Testis (tissue), 3 donors: Measurements from ENCODE around the gene PLA2G15. TPM values are rescaled to one million over a fixed set of nuclear protein-coding genes. Genes with fewer than 3 reads are reported as not detected.

Source experiments
- DNase-seq: peaks from one replicate; pipeline ENCODE4 v3.0.0-alpha.2; 2019
- H3K27ac ChIP-seq, 2 donors: fragments of 200-600 bp; sonication (generic); one replicate each; pipeline ENCODE4 v1.5.1; 2019
- H3K27me3 ChIP-seq: fragments of 200-600 bp; sonication (generic); one replicate; pipeline ENCODE4 v1.5.1; 2019
- H3K36me3 ChIP-seq: fragments of 200-600 bp; sonication (generic); one replicate; pipeline ENCODE4 v1.5.1; 2017; ENCODE audit warnings: low read depth; ENCODE audit errors: missing control alignments
- H3K4me1 ChIP-seq: fragments of 200-600 bp; sonication (generic); one replicate; pipeline ENCODE4 v1.5.1; 2019
- H3K4me3 ChIP-seq, 2 donors: fragments of 200-600 bp; sonication (generic); one replicate each; pipeline ENCODE4 v1.5.1; 2017 to 2019
- H3K9me3 ChIP-seq: fragments of 200-600 bp; sonication (generic); one replicate; pipeline ENCODE4 v1.5.1; 2017
- POLR2A ChIP-seq: fragments of 450-650 bp; IDR thresholded peaks from one replicate; pipeline ENCODE4 v1.6.1; 2017; ENCODE audit warnings: antibody characterized with exemption, mild to moderate bottlenecking, moderate library complexity
- WGBS, 2 donors: methylation state at CpG; one replicate each; pipeline ENCODE4 v1.1.5; 2018; 5-methylcytosine and 5-hydroxymethylcytosine counted together
- intact Hi-C: fragments of 100-400 bp; cut with DNase I; formaldehyde crosslinking; loops from one replicate; pipeline ENCODE4 v1.15.1; 2023; ENCODE audit warnings: low total_unique reads
- polyA plus RNA-seq: library from polyadenylated mRNA; stranded (reverse); fragments of 350-450 nt; fragmentation: Illumina TruSeq; extraction: RNeasy Lipid Tissue Mini Kit (QIAGEN cat#74804); gene quantifications from one replicate; pipeline ENCODE4 v1.2.3, GENCODE V29; 2014; ENCODE audit warnings: low read depth, low replicate concordance; ENCODE audit not compliant: insufficient read depth
- total RNA-seq, 2 donors: library from RNA; depleted of rRNA; stranded (reverse); fragments of >200 nt; gene quantifications; one replicate each; pipeline ENCODE4 v1.2.3, GENCODE V29; 2016
- TF ChIP-seq, protein P1 (sequence below), 3 experiments: fragments of 450-650 bp in 2 of 3; fragments of 200-600 bp in 1 of 3; sonication (generic) in 1 of 3; IDR thresholded peaks; one replicate each; pipeline ENCODE4 v1.5.1; 2016 to 2019; ENCODE audit warnings: antibody characterized with exemption in 3 of 3, mild to moderate bottlenecking in 2 of 3, moderate library complexity in 1 of 3

Gene PLA2G15
- total and polyA plus RNA-seq, 3 donors from 2014 or later, result 27.3 to 44.7 (median 37.2) TPM

DNA sequence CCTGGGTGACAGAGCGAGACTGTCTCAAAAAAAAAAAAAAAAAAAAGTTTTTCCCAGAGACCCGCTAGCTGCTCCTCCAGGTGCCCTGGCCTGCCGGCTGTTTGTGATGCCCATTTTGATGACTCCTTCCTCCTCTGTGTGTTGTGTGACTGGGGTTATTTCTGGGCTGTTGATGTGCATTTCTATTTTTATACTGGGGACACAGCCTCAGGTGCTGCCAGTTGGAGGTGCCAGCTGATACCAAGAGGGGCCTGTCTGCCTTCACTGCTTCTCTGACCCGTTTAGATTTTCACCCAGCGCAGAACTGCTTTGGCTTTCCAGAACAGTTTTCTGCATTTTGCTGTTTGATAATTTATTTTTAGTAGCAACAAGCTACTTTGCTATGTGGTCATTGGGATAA is 6.7 kb downstream of the PLA2G15 start:
- no peak overlapping the region for H3K27ac ChIP-seq
- WGBS, 2 donors, result 88 to 89% methylated on average over 5 of the region's 5 CpGs
- H3K27me3 ChIP-seq, result no peaks in the 10 kb centered on the region
- intact Hi-C loops, result no loop called here
- no peaks in the 10 kb centered on the region for H3K9me3 ChIP-seq
- no peaks in the 10 kb centered on the region for H3K4me1 ChIP-seq
- H3K36me3 ChIP-seq, result no peaks in the 10 kb centered on the region
- no peak for DNase-seq
- TF ChIP-seq, protein P1, sequence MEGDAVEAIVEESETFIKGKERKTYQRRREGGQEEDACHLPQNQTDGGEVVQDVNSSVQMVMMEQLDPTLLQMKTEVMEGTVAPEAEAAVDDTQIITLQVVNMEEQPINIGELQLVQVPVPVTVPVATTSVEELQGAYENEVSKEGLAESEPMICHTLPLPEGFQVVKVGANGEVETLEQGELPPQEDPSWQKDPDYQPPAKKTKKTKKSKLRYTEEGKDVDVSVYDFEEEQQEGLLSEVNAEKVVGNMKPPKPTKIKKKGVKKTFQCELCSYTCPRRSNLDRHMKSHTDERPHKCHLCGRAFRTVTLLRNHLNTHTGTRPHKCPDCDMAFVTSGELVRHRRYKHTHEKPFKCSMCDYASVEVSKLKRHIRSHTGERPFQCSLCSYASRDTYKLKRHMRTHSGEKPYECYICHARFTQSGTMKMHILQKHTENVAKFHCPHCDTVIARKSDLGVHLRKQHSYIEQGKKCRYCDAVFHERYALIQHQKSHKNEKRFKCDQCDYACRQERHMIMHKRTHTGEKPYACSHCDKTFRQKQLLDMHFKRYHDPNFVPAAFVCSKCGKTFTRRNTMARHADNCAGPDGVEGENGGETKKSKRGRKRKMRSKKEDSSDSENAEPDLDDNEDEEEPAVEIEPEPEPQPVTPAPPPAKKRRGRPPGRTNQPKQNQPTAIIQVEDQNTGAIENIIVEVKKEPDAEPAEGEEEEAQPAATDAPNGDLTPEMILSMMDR (IDR thresholded peaks at IDR 0.05), result no peak
- no peak for TF ChIP-seq POLR2A
- H3K4me3 ChIP-seq, result no peak overlapping the region

DNA sequence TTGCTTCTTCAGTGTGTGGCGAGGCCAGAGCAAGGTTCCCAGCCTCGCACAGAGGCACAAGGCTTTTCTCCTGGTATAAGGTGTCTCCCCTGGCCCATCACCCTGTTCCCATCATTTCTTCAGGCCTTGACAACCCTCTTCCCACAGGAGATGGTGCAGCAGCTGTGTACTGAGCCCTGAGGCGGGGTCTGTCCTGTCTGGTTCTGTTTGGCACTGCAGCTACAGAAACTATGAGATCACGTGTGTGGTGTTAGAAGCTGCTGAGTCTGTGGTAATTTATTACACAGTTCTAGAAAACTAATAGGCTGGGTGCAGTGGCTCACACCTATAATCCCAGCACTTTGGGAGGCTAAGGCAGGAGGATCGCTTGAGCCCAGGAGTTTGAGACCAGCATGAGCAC is 7.2 kb downstream of the PLA2G15 start:
- DNase-seq, result no peak
- no peak overlapping the region for H3K4me3 ChIP-seq
- H3K27ac ChIP-seq, result no peak overlapping the region
- intact Hi-C loops, result no loop called here
- 95% methylated on average over 3 to 5 of the region's 5 CpGs for WGBS, 2 donors
- no peaks in the 10 kb centered on the region for H3K36me3 ChIP-seq
- no peaks in the 10 kb centered on the region for H3K4me1 ChIP-seq
- no peaks in the 10 kb centered on the region for H3K9me3 ChIP-seq
- no peaks in the 10 kb centered on the region for H3K27me3 ChIP-seq
- TF ChIP-seq, protein P1 (IDR thresholded peaks at IDR 0.05), result no peak
- no peak for TF ChIP-seq POLR2A

DNA sequence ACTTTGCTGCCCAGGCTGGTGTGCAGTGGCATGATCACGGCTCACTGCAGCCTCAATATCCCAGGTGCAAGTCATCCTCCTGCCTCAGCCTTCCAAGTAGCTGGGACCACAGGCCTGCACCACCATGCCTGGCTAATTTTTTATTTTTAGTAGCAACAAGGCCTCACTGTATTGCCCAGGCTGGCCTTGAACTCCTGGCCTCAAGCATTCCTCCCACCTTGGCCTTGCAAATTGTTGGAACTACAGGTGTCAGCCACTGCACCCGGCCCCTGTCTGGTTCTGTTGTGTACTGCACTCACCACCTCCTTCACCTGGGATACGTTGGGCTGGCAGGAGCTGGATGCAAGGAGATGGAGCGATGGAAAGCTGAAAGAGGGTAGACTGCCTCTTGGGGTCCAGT is 8.5 kb downstream of the PLA2G15 start:
- Histone ChIP-seq H3K27me3 (no peaks in the 10 kb centered on the region), H3K36me3 (no peaks in the 10 kb centered on the region), H3K27ac (no peak overlapping the region), H3K4me3 (no peak overlapping the region), H3K9me3 (no peaks in the 10 kb centered on the region), H3K4me1 (no peaks in the 10 kb centered on the region)
- 77 to 87% methylated on average over 4 of the region's 4 CpGs for WGBS, 2 donors
- DNase-seq, result no peak
- intact Hi-C loops, result no loop called here
- TF ChIP-seq, protein P1 (IDR thresholded peaks at IDR 0.05), result peak in 1 of 3 experiments; percentile 3
- no peak for TF ChIP-seq POLR2A

DNA sequence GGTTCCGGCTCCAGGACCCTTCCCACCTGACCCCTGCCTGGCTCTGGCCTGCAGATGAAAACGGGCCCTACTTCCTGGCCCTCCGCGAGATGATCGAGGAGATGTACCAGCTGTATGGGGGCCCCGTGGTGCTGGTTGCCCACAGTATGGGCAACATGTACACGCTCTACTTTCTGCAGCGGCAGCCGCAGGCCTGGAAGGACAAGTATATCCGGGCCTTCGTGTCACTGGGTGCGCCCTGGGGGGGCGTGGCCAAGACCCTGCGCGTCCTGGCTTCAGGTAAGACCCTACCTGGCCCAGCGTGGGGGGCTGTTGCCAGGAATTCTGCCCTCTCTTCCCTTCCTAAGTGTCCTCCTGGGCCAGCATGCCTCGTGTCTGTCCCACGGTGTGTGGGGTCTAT is 10.5 kb downstream of the PLA2G15 start:
- Histone ChIP-seq H3K27me3 (no peaks in the 10 kb centered on the region), H3K4me1 (no peaks in the 10 kb centered on the region), H3K9me3 (no peaks in the 10 kb centered on the region), H3K4me3 (no peak overlapping the region), H3K36me3 (no peaks in the 10 kb centered on the region), H3K27ac (no peak overlapping the region)
- whole genome bisulfite sequencing, 2 donors, result 94 to 96% methylated on average over 11 to 18 of the region's 18 CpGs
- intact Hi-C loops, result no loop called here
- no peak for DNase-seq
- TF ChIP-seq, protein P1 (IDR thresholded peaks at IDR 0.05), result no peak
- TF ChIP-seq POLR2A, result no peak

DNA sequence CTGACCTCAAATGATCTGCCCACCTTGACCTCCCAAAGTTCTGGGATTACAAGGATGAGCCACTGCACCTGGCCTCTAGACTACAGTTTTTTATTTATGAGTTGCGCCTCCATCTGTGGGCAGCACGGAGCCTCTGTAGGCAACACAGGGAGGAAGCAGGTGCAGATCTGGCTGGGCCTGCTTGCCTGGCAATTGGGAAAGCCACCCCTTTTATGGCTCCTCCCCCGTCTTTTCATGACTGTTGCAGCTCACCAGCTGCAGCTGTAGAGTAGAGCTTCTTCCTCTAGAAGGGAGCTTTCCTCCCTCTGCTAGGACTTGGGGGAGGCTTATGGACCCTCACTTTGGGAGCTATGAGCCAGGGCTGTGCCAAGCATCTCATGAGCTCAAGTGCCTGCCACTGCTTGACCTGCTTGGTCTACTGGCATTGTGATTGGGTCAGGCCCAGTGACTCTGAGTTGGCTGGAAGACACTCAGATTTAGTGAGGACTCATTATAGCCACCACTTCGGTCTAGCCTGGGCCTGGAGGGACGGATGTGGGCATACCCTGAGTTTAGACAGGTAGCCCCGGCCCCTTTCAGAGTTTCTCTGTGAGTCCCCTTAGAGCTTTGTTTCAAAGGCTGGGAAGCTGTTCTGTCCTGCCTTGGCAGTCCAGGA is 12.2 kb downstream of the PLA2G15 start:
- Histone ChIP-seq H3K4me3 (no peak overlapping the region), H3K4me1 (no peaks in the 10 kb centered on the region), H3K9me3 (no peaks in the 10 kb centered on the region), H3K27ac (no peak overlapping the region), H3K36me3 (no peaks in the 10 kb centered on the region), H3K27me3 (no peaks in the 10 kb centered on the region)
- WGBS, 2 donors, result 80 to 87% methylated on average over 4 to 6 of the region's 6 CpGs
- no peak for TF ChIP-seq POLR2A
- TF ChIP-seq, protein P1 (IDR thresholded peaks at IDR 0.05), result no peak
- DNase-seq, result no peak
- intact Hi-C loops, result no loop called here
